LoVo (cell line): Measurements from ENCODE around the gene MEIS3.

ENCODE experiments used
- DNase-seq: peaks from one replicate; pipeline ENCODE4 v3.0.0-alpha.2; 2016; ENCODE audit warnings: low spot score

Gene MEIS3

GRCh38 chr19:47435196-47435595 is 15.9 kb upstream of the MEIS3 start:
- no peak for DNase-seq

GRCh38 chr19:47434088-47434487 is 14.8 kb upstream of the MEIS3 start:
- no peak for DNase-seq

- no peak for DNase-seq
Observed at GRCh38 chr19:47433121-47433520, 13.8 kb upstream of the MEIS3 start.

- DNase-seq, result no peak
Observed at GRCh38 chr19:47432499-47432898, 13.2 kb upstream of the MEIS3 start.

GRCh38 chr19:47432091-47432490 is 12.8 kb upstream of the MEIS3 start:
- DNase-seq, result no peak

GRCh38 chr19:47430041-47430802 is 10.9 kb upstream of the MEIS3 start:
- DNase-seq, result no peak

GRCh38 chr19:47429140-47429793 is 9.9 kb upstream of the MEIS3 start:
- DNase-seq, result no peak

- DNase-seq, result peak; percentile 92
Observed at GRCh38 chr19:47428177-47428894, 9.0 kb upstream of the MEIS3 start.

- DNase-seq, result peak; percentile 65
Observed at GRCh38 chr19:47427241-47428176, 8.2 kb upstream of the MEIS3 start.

- no peak for DNase-seq
Observed at GRCh38 chr19:47423203-47423882, 4.0 kb upstream of the MEIS3 start.

GRCh38 chr19:47422417-47423163 is 3.3 kb upstream of the MEIS3 start:
- no peak for DNase-seq

GRCh38 chr19:47421844-47422395 is 2.6 kb upstream of the MEIS3 start:
- DNase-seq, result no peak

- DNase-seq, result no peak
Observed at GRCh38 chr19:47421244-47421786, 2.0 kb upstream of the MEIS3 start.

- no peak for DNase-seq
Observed at GRCh38 chr19:47419789-47420188, 462 bp upstream of the MEIS3 start.

GRCh38 chr19:47418692-47419029 is 666 bp downstream of the MEIS3 start:
- no peak for DNase-seq

- DNase-seq, result no peak
Observed at GRCh38 chr19:47417746-47418691, 1.3 kb downstream of the MEIS3 start.

GRCh38 chr19:47417107-47417745 is 2.1 kb downstream of the MEIS3 start:
- no peak for DNase-seq

GRCh38 chr19:47416643-47416985 is 2.7 kb downstream of the MEIS3 start:
- DNase-seq, result no peak
